HG03457 (cell line): ENCODE measurements around the gene PIEZO2.
A peak's percentile ranks its signal among the peaks of the same experiment; 100 is the strongest.
"Not testable (repeated sequence)": the region's sequence is repeated elsewhere in the genome, so short reads cannot be mapped to it uniquely, and the experiment has no call there.

ENCODE experiments used
- ATAC-seq: cut with Tn5 transposase; IDR thresholded peaks from one replicate; pipeline ENCODE4 v1.9.1; 2021; ENCODE audit warnings: moderate number of reproducible peaks; ENCODE audit not compliant: unreplicated experiment

PIEZO2 gene

GRCh38 chr18:10642915-10643524, 506.3 kb downstream of the PIEZO2 start:
- not testable (repeated sequence) for ATAC-seq

- ATAC-seq: not testable (repeated sequence)
These were observed 510.9 kb downstream of the PIEZO2 start for GRCh38 chr18:10638539-10638885.

GRCh38 chr18:10637858-10638538, 511.4 kb downstream of the PIEZO2 start:
- not testable (repeated sequence) for ATAC-seq

GRCh38 chr18:10629076-10629475, 520.3 kb downstream of the PIEZO2 start:
- peak; percentile 96 for ATAC-seq

GRCh38 chr18:10626606-10627213, 522.7 kb downstream of the PIEZO2 start:
- not testable (repeated sequence) for ATAC-seq

GRCh38 chr18:10623606-10624005, 525.8 kb downstream of the PIEZO2 start:
- ATAC-seq: not testable (repeated sequence)

- ATAC-seq: not testable (repeated sequence)
These were observed 526.4 kb downstream of the PIEZO2 start for GRCh38 chr18:10622982-10623381.

GRCh38 chr18:10620670-10621329, 528.6 kb downstream of the PIEZO2 start:
- ATAC-seq: not testable (repeated sequence)
